Memory B cell (primary cell): ENCODE data around the gene DDAH1.

Source experiments
- ATAC-seq: fragments of 150-1000 bp; cut with Tn5 transposase; 2 replicates; pipeline ENCODE4 v1.10.0; 2021; ENCODE audit warnings: low read depth, mild to moderate bottlenecking, moderate library complexity
- DNase-seq, 2 donors: peaks; one replicate each; pipeline ENCODE4 v3.0.0; 2022; ENCODE audit warnings: low spot score in 2 of 2
- H3K27ac Mint-ChIP-seq: one replicate; pipeline ENCODE4 v1.8.0; 2022; ENCODE audit warnings: mild to moderate bottlenecking, moderate library complexity, mixed read lengths
- H3K27me3 Mint-ChIP-seq: one replicate; pipeline ENCODE4 v1.8.0; 2022; ENCODE audit warnings: mixed read lengths
- H3K36me3 Mint-ChIP-seq: one replicate; pipeline ENCODE4 v1.8.0; 2022; ENCODE audit warnings: mild to moderate bottlenecking, mixed read lengths
- H3K4me1 Mint-ChIP-seq: one replicate; pipeline ENCODE4 v1.8.0; 2022; ENCODE audit warnings: mixed read lengths
- H3K4me3 Mint-ChIP-seq: one replicate; pipeline ENCODE4 v1.8.0; 2022; ENCODE audit warnings: mild to moderate bottlenecking, moderate library complexity, mixed read lengths
- H3K9me3 Mint-ChIP-seq: one replicate; pipeline ENCODE4 v1.8.0; 2022; ENCODE audit warnings: mixed read lengths

The DDAH1 gene

DNA sequence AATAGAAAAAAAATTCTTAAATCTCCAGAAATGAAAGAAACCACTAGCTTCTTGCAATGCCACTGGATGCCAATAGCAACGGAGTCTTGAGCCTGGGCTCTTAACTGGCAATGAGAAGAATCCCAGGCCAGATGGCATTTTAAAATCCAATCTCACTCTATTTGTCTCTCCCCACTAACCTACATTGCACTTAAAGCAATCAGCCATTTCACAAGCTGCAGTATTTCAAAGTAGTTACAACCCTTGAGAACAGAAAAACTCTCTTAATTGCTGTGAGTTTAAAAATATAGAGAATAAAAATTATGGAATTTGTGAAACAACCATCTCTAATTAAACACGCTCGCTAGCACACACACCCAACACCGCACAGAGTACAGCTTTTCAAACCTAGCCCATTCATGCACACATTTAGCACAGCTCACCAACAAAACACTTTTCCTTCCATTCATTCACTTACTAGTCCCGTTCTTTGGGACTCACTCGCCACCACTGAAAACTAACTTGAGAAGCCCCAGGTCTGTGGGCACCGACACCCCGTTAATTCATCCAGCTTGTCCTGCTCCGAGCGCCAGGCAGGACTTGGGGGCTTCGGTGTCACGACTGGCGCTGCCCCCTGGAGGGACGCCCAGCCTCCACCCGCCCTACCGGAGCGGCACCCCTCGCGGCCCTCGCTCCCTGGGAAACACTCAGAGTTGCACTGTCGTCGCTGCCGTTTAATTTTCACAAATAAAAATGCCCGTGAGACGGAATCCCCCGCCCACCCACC is 1.0 kb downstream of the DDAH1 start:
- H3K27ac Mint-ChIP-seq = no peak overlapping the region
- DNase-seq (peak in 1 of 2 donors; percentile 14), ATAC-seq (no peak)
- peaks cover 4% of the 10 kb centered on the region for H3K4me1 Mint-ChIP-seq
- no peaks in the 10 kb centered on the region for H3K36me3 Mint-ChIP-seq
- peak overlapping the region; percentile 46 for H3K4me3 Mint-ChIP-seq
- peaks cover 23% of the 10 kb centered on the region for H3K27me3 Mint-ChIP-seq
- no peaks in the 10 kb centered on the region for H3K9me3 Mint-ChIP-seq

DNA sequence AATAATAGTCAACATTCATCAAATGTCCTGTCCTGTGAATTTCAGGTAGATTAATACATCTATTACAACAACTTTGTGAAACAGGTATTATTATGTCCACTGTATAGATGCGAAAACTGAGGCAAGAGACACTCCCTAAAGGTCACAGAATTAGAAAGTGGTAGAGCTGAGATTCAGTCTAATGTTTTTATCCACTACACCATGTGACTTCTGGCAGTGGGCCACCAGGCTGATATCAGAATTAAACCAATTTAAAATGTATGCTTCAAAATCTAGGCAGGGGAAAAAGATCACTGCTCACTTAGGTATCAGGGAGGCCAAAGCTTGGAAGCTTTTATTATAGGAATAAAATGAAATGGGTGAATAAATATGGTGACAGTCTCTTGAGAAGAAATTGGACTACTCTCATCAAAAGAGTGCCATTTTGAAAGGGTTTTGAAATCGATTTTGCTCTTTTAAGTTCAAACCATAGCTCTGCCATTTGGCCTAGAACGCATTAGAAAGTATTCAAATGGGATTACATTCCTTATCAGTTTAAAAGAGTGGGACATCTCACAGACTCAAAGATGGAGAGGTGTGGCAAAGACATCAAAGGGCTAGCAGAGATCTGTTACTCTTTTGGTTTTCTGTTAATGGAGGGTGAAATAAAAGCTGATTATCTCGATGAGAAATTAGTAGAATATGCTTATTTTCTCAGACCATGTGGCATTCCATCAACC is 1.9 kb downstream of the DDAH1 start:
- Mint-ChIP-seq H3K36me3 (no peaks in the 10 kb centered on the region), H3K4me3 (no peak overlapping the region), H3K27me3 (peaks cover 18% of the 10 kb centered on the region), H3K9me3 (no peaks in the 10 kb centered on the region), H3K27ac (no peak overlapping the region), H3K4me1 (peaks cover 4% of the 10 kb centered on the region)
- DNase-seq (no peak), ATAC-seq (no peak)

DNA sequence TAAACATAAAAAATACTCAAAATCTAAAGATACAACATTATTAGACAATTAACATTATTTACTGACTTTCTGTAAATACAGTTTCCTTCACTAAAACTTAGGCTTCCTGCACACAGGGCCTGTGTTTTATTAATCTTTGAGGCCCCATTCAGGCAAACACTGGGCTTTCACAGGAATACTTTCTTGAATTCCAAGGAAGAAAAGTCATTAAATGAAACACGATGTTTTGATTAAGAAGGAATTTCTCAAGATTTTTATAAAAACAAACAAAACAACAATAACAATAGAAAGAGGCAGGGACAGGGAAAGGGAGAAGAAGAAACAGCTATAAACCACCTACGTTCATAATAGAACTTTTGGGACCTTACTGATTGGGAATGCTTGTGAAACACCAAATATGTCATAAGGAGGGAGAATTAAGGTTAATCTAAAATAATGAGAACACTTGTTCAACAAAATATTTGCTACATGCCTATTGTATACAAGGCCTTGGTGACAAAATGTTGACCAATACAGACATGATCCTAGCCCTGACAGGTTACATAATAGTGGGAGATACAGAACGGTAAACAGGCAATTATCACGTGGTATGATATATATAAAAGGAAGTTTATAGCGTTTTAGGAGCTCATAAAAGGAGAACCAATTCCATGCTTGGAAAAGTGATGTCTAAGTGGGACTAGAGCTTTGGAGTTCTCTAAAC is 3.6 kb downstream of the DDAH1 start:
- Mint-ChIP-seq H3K27ac (no peak overlapping the region), H3K9me3 (no peaks in the 10 kb centered on the region), H3K36me3 (peaks cover 2% of the 10 kb centered on the region), H3K4me3 (no peak overlapping the region), H3K27me3 (peaks cover 18% of the 10 kb centered on the region), H3K4me1 (peaks cover 4% of the 10 kb centered on the region)
- DNase-seq (no peak), ATAC-seq (no peak)

DNA sequence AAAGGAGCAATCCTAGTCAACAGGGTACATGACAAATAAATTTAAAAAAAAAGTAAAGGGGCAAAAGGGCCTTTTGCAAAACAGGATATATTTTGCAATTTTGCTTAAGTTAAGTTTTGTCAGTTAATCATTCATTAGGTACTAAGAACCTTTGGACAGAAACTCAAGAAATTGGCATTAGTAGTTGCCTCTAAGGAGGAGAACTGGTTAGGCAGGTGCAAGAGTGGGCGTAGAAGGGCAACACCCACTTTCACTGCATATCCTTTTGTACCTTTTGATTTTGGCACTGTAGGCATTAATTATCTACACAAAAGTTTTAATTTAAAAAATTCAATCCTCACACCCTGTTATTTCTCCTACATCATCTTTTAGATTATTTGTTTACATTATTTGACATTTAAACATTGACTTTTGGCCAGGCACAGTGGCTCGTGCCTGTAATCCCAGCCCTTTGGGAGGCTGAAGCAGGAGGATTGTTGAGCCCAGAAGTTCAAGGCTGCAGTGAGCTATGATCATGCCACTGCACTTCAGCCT is 4.3 kb downstream of the DDAH1 start:
- H3K9me3 Mint-ChIP-seq = no peaks in the 10 kb centered on the region
- ATAC-seq = no peak
- H3K36me3 Mint-ChIP-seq = peaks cover 2% of the 10 kb centered on the region
- H3K4me1 Mint-ChIP-seq = peaks cover 4% of the 10 kb centered on the region
- DNase-seq = no peak
- no peak overlapping the region for H3K4me3 Mint-ChIP-seq
- peaks cover 18% of the 10 kb centered on the region for H3K27me3 Mint-ChIP-seq
- H3K27ac Mint-ChIP-seq = no peak overlapping the region

DNA sequence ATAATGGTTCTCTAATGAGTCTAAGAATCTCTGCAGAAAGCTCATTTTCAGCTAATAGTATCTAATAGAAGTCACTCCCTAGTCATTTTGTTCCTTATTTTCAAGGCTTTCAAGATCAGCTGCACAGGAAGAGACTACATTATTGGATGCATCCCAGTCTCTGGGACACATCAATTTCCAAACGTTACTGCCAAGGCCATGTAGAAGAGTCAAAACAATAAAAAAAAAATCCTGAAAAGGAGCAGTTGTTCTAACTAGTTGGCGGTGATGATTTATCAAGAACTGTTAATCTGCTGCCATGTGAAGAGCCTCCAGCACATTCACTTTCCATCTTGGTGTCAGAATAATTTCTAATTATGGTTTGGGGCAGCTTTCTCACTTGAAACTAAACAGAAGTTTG is 5.7 kb downstream of the DDAH1 start:
- no peak overlapping the region for H3K4me3 Mint-ChIP-seq

DNA sequence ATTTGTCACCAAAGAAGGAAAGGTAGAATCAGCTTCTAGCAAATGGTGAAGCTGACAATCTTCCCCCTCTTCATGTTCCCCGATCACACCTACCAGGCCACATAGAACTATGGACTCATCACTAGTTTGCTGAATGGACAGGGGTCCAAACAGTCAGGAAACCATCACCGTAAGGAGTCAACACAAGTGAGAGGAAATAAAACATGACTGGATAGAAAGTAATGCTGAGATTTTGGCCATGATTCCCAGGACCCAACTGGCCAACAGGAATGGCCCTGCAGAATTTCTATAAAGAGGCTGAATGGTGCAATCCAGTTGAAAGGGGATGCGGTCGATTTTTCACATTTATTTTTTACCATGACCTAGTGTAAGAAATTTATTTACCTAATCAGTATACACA is 10.7 kb downstream of the DDAH1 start:
- no peaks in the 10 kb centered on the region for H3K9me3 Mint-ChIP-seq
- no peaks in the 10 kb centered on the region for H3K27me3 Mint-ChIP-seq
- DNase-seq (no peak), ATAC-seq (no peak)
- H3K36me3 Mint-ChIP-seq = peaks cover 6% of the 10 kb centered on the region
- no peak overlapping the region for H3K4me3 Mint-ChIP-seq
- no peak overlapping the region for H3K27ac Mint-ChIP-seq
- no peaks in the 10 kb centered on the region for H3K4me1 Mint-ChIP-seq

More for the DNA sequence above, 5.7 kb downstream of the DDAH1 start:
- ATAC-seq (no peak), DNase-seq (no peak)
- Mint-ChIP-seq H3K9me3 (no peaks in the 10 kb centered on the region), H3K4me1 (peaks cover 4% of the 10 kb centered on the region), H3K27me3 (peaks cover 17% of the 10 kb centered on the region), H3K36me3 (peaks cover 2% of the 10 kb centered on the region), H3K27ac (no peak overlapping the region)

DNA sequence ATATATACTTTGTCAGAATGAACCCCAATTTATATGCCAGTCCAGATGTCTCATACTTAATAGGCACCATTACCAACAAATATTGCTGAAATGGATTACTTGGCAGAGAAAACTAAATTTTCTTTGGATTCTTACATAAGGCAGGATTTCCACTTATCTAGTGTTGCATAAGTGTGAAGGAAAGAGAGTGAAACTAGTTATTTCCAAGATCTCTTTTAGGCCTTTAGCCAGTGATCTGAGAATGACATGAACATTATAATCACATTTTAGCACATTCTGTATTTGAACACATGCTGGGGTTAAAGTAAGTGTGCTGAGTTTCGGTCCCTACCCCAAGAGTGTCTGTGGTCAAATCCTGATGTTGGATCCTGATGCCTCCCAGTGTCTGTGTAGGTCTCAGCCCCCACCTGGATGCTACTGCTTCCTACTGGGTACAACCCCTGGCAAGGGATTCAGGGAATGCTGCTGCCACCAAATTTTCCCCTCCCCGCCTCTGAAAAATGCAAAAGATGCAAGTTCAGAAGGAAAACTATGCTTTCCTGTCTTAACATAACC is 11.2 kb downstream of the DDAH1 start:
- Mint-ChIP-seq H3K4me3 (no peak overlapping the region), H3K36me3 (peaks cover 6% of the 10 kb centered on the region), H3K27ac (no peak overlapping the region), H3K9me3 (no peaks in the 10 kb centered on the region), H3K27me3 (no peaks in the 10 kb centered on the region), H3K4me1 (no peaks in the 10 kb centered on the region)
- no peak for DNase-seq
- no peak for ATAC-seq

DNA sequence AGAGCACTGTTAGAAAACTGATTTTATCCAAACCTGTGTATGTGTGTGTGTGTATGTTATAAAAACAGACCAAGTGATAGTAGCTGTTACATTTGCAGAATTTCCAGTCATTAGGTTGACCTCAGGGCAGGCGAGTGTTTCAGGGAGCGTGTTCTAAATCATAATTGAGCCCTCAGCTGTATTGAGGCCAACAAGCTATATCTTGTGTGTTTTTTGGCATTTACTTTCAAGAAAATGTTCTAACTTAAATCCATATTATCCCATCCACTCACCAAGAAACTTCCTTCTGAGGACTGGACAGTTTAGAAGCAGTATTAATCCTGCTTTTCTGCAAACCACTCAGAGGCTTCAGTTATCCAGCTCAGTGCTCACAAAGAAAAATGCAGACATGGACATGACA is 12.0 kb downstream of the DDAH1 start:
- no peak overlapping the region for H3K27ac Mint-ChIP-seq
- ATAC-seq = no peak
- H3K4me3 Mint-ChIP-seq = no peak overlapping the region
- no peaks in the 10 kb centered on the region for H3K9me3 Mint-ChIP-seq
- DNase-seq = no peak
- peaks cover 8% of the 10 kb centered on the region for H3K36me3 Mint-ChIP-seq
- no peaks in the 10 kb centered on the region for H3K4me1 Mint-ChIP-seq
- H3K27me3 Mint-ChIP-seq = no peaks in the 10 kb centered on the region

DNA sequence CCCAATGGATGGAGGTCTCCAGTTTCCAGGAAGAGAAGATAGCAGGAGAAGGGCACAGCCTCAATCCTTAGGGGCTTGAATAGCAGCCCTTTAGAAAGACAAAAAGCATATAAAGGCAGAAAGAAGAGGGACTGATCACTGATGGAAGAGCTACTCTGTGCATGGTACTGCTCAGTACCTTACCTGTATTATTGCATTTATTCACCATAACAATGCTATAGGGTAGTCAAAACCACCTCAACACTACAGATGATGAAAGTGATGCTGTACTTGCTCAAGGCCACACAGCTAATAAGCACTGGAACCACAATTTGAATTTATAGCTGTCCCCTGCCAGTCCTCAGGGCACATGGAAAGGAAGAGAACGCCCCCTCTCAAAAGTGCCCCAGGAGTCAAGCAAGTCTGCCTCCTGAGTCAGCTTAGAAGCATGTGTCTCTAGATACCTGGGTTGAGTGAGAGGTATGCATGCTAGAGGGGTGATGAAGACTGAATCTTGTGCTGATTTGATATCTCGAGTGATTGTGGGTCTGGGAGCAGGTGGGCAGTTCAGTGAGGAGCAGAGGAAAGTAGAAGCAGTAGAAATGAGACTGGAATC is 13.6 kb downstream of the DDAH1 start:
- Mint-ChIP-seq H3K9me3 (no peaks in the 10 kb centered on the region), H3K4me3 (no peak overlapping the region), H3K36me3 (peaks cover 13% of the 10 kb centered on the region), H3K27ac (no peak overlapping the region), H3K4me1 (no peaks in the 10 kb centered on the region), H3K27me3 (no peaks in the 10 kb centered on the region)
- ATAC-seq (no peak), DNase-seq (no peak)

DNA sequence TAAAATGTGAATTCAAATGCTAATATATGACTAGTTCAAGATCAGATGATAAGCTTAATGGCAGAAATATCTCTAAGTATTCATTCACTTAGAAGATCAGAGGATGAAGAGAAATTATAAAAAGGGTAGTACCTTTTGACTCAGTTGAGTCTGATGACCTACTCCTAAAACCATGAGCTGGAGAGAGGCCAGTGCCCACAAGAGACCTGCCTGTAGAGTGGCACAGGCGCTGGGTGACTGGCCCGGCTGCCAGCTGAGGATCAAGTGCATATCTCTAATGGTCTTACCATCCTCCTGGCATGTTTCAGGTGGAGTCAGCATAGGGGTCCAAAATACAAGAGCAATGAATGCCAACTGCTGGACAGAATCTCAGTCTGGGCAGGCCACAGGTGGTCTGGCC is 14.1 kb downstream of the DDAH1 start:
- Mint-ChIP-seq H3K4me1 (no peaks in the 10 kb centered on the region), H3K27me3 (no peaks in the 10 kb centered on the region), H3K9me3 (no peaks in the 10 kb centered on the region), H3K4me3 (no peak overlapping the region), H3K27ac (no peak overlapping the region), H3K36me3 (peaks cover 13% of the 10 kb centered on the region)
- no peak for DNase-seq
- ATAC-seq = no peak

DNA sequence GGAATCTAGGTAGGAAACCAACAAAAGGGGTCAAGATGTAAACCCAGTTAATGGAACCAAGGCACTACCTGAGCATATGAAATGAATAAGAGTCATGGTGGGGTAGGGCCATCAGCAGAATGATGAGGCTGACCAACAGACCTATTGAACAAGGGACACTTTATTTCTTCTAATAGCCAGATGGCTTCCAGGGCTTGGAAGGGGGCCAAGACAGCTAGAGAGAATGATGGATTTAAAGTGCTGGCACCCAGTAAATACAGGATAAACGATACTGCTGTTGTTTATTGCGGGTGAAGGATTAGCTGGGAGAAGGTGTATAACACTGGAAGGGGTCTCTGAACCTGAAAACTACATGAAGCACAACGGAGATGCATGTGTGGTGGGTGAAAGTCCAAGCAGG is 15.6 kb downstream of the DDAH1 start:
- ATAC-seq = no peak
- no peak for DNase-seq
- H3K27me3 Mint-ChIP-seq = no peaks in the 10 kb centered on the region
- H3K27ac Mint-ChIP-seq = no peak overlapping the region
- H3K36me3 Mint-ChIP-seq = peaks cover 19% of the 10 kb centered on the region
- no peak overlapping the region for H3K4me3 Mint-ChIP-seq
- no peaks in the 10 kb centered on the region for H3K9me3 Mint-ChIP-seq
- H3K4me1 Mint-ChIP-seq = no peaks in the 10 kb centered on the region

DNA sequence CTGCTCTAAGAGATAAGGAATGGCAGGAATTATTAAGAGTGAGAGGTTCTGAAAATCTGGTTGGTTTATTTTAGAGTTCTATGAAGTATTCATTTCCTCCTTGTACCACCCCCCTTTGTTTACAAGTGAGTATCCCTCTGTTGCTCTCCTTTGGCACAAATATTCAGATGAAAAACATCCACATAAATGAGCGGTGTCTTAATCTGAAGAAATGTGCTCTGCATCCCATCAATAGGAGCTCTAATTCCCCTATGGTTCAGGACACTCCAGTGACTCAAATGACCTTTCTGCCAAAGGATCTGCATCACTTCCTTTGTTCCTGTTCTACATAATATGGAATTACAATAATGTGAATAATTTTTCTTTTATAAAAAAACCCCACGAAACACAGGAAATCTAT is 16.6 kb downstream of the DDAH1 start:
- ATAC-seq (no peak), DNase-seq (no peak)
- Mint-ChIP-seq H3K4me1 (no peaks in the 10 kb centered on the region), H3K27ac (no peak overlapping the region), H3K27me3 (no peaks in the 10 kb centered on the region), H3K9me3 (no peaks in the 10 kb centered on the region), H3K4me3 (no peak overlapping the region), H3K36me3 (peaks cover 25% of the 10 kb centered on the region)

DNA sequence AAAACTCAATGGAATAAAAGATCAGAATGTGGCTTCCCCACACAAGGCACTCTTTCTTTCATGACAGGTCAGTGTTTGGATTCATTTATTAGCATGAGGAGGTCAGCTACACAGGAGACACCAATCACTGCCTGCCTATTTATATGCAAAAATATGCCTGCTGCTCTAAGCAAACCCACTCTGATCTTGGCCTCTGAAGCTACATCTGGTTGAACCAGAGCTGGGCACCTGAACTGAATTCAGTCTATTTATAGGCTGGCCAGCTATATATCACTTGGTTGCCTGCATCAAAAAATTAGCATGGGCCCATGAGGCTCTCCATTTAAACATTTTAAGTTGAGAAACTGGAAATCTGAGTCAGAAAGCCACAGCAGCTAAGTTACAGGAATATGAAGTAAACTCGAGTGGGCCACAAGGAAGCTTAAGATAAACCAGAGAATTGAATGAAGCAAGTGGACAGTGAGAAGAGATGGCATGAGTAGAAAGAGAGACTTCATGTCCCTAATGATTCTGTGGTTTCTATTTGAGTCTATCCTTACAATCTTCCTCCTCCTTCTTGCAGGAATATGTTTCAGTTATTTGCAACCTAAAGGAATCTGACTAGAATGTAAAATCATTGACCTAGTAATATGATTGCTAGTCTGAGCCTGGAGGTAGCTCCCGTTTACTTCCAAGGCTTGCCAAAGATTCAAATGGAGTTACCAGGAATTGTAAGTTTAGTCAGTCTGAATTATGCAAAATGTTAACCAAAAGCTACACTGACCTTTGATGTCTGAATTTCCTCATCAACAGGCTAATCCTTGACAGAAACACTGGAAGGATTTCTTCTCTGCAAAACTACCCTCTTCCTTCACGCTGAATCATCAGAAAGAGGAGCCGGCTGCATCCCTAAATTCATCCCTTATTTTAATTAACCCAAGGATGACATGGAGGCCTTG is 17.7 kb downstream of the DDAH1 start:
- Mint-ChIP-seq H3K27me3 (no peaks in the 10 kb centered on the region), H3K9me3 (no peaks in the 10 kb centered on the region), H3K4me3 (no peak overlapping the region), H3K4me1 (no peaks in the 10 kb centered on the region), H3K36me3 (peaks cover 26% of the 10 kb centered on the region), H3K27ac (no peak overlapping the region)
- ATAC-seq (no peak), DNase-seq (no peak)
